Caco-2 (cell line): ENCODE measurements around the gene ADPGK. TPM values are rescaled to one million over a fixed set of nuclear protein-coding genes. Genes with fewer than 3 reads are reported as not detected.

Source experiments
- BruUV-seq: library from RNA; stranded (reverse); fragments of 400-500 nt; replicated peaks from 2 replicates; lab custom pipeline; 2021; lab: Mats Ljungman, UMichigan
- CTCF ChIA-PET: fragments of 300-600 bp; sonication (Branson Sonifier 250); formaldehyde crosslinking; loops from one replicate; lab custom pipeline; 2022; ENCODE audit warnings: antibody characterized with exemption; lab: Charles Lee
- POLR2A ChIA-PET: fragments of 300-600 bp; sonication (Branson Sonifier 250); formaldehyde crosslinking; loops from one replicate; lab custom pipeline; 2022; ENCODE audit warnings: antibody characterized with exemption; lab: Charles Lee
- DNase-seq, 2 experiments: peaks; one replicate each; pipeline versions ENCODE4 v3.0.0 to v3.0.0-alpha.2; 2020 to 2022
- H3K27me3 ChIP-seq: replicated peaks from 2 replicates; pipeline ENCODE4 v1.6.0; 2011; ENCODE audit warnings: low read length; ENCODE audit not compliant: control insufficient read depth, insufficient read depth
- H3K36me3 ChIP-seq: 2 replicates; pipeline ENCODE4 v1.5.1; 2011; ENCODE audit warnings: low read length; ENCODE audit not compliant: control insufficient read depth, insufficient read depth
- H3K4me1 ChIP-seq: fragments of 250-450 bp; sonication (Bioruptor Pico); 2 replicates; pipeline ENCODE4 v1.5.1; 2020; ENCODE audit warnings: mild to moderate bottlenecking
- H3K4me3 ChIP-seq: 2 replicates; pipeline ENCODE4 v1.5.1; 2011; ENCODE audit warnings: low read depth, mild to moderate bottlenecking, control low read depth, low read length
- H3K9me3 ChIP-seq: fragments of 250-450 bp; sonication (Bioruptor Pico); 2 replicates; pipeline ENCODE4 v1.5.1; 2020; ENCODE audit warnings: mild to moderate bottlenecking, moderate library complexity
- H3K27ac Mint-ChIP-seq: one replicate; pipeline ENCODE4 v1.8.0; 2022; ENCODE audit warnings: mixed read lengths; ENCODE audit not compliant: unreplicated experiment
- H3K27me3 Mint-ChIP-seq: one replicate; pipeline ENCODE4 v1.8.0; 2022; ENCODE audit warnings: mixed read lengths; ENCODE audit not compliant: insufficient read depth, unreplicated experiment
- H3K36me3 Mint-ChIP-seq: one replicate; pipeline ENCODE4 v1.8.0; 2022; ENCODE audit warnings: mild to moderate bottlenecking, mixed read lengths; ENCODE audit not compliant: insufficient read depth, unreplicated experiment
- H3K4me1 Mint-ChIP-seq: one replicate; pipeline ENCODE4 v1.8.0; 2022; ENCODE audit warnings: low read depth, mixed read lengths; ENCODE audit not compliant: unreplicated experiment
- H3K4me3 Mint-ChIP-seq: one replicate; pipeline ENCODE4 v1.8.0; 2022; ENCODE audit warnings: mild to moderate bottlenecking, moderate library complexity, mixed read lengths; ENCODE audit not compliant: unreplicated experiment
- H3K9me3 Mint-ChIP-seq: one replicate; pipeline ENCODE4 v1.8.0; 2022; ENCODE audit warnings: mixed read lengths; ENCODE audit not compliant: unreplicated experiment
- CTCF ChIP-seq, 2 experiments: fragments of 200-600 bp in 1 of 2; IDR thresholded peaks; 1 replicate in 1 of 2; 2 replicates in 1 of 2; pipeline versions ENCODE4 v1.5.1 to v1.8.0; 2011 to 2022; ENCODE audit warnings: antibody characterized with exemption in 1 of 2, control low read depth in 1 of 2, inconsistent platforms in 1 of 2, low read depth in 1 of 2, low read length in 1 of 2, mild to moderate bottlenecking in 1 of 2, moderate library complexity in 1 of 2; ENCODE audit not compliant: insufficient read depth in 1 of 2, severe bottlenecking in 1 of 2, unreplicated experiment in 1 of 2
- intact Hi-C: fragments of 100-400 bp; cut with micrococcal nuclease; formaldehyde crosslinking; loops from one replicate; pipeline ENCODE4 v1.10.0; 2022; ENCODE audit not compliant: unreplicated experiment
- total RNA-seq: library from RNA; stranded (reverse); gene quantifications from 2 replicates; pipeline ENCODE4 v1.2.3, GENCODE V29; 2022

The ADPGK gene
- total RNA-seq, 1 experiment from 2014 or later, result 55.6 TPM

- Mint-ChIP-seq H3K27ac (peak overlapping the region; percentile 94), H3K4me3 (peak overlapping the region; percentile 95), H3K9me3 (no peaks in the 10 kb centered on the region), H3K27me3 (no peaks in the 10 kb centered on the region), H3K36me3 (peaks cover 20% of the 10 kb centered on the region), H3K4me1 (peaks cover 6% of the 10 kb centered on the region)
- intact Hi-C loops, result loop anchor here (5.0 to 10.0 kb wide), 3 partner anchors 61 to 462 kb away; no protein-coding TSS in a partner anchor
- DNase-seq, result peak in 1 of 2 experiments; percentile 43
- 0 out of 2 replicates have a peak, but pooled peaks cover 6% of the 10 kb centered on the region for H3K4me1 ChIP-seq
- POLR2A ChIA-PET, result interaction anchor here (0.5 kb wide), 1 partner anchor 12 kb away, joined by 4 read pairs; no protein-coding TSS in a partner anchor
- H3K36me3 ChIP-seq, result no peaks in the 10 kb centered on the region
- no TSS peak for BruUV-seq
- CTCF ChIA-PET, result interaction anchor here (0.6 to 0.7 kb wide), 2 partner anchors 50 to 422 kb away, joined by 4 read pairs; no protein-coding TSS in a partner anchor
- TF ChIP-seq CTCF (IDR thresholded peaks at IDR 0.05; ENCODE audit: insufficient read depth in 1 of 2, low read depth in 1 of 2, low read length in 1 of 2, severe bottlenecking in 1 of 2, unreplicated experiment in 1 of 2), result no peak
- peak overlapping the region; percentile 93 for H3K4me3 ChIP-seq
- H3K27me3 ChIP-seq, result no peaks in the 10 kb centered on the region
- H3K9me3 ChIP-seq, result no peaks in the 10 kb centered on the region
Observed at GRCh38 chr15:72783004-72783639, 436 bp downstream of the ADPGK start.

GRCh38 chr15:72782274-72783003, 1.1 kb downstream of the ADPGK start:
- H3K4me1 ChIP-seq, result 0 out of 2 replicates have a peak, but pooled peaks cover 6% of the 10 kb centered on the region
- H3K36me3 ChIP-seq, result no peaks in the 10 kb centered on the region
- TF ChIP-seq CTCF (IDR thresholded peaks at IDR 0.05; ENCODE audit: insufficient read depth in 1 of 2, low read depth in 1 of 2, low read length in 1 of 2, severe bottlenecking in 1 of 2, unreplicated experiment in 1 of 2), result no peak
- ChIA-PET CTCF (interaction anchor here (0.6 to 0.7 kb wide), 2 partner anchors 50 to 423 kb away, joined by 4 read pairs; no protein-coding TSS in a partner anchor), POLR2A (no interaction called here)
- Mint-ChIP-seq H3K9me3 (no peaks in the 10 kb centered on the region), H3K27me3 (no peaks in the 10 kb centered on the region), H3K27ac (peak overlapping the region; percentile 94), H3K4me3 (peak overlapping the region; percentile 95), H3K4me1 (peaks cover 6% of the 10 kb centered on the region), H3K36me3 (peaks cover 20% of the 10 kb centered on the region)
- BruUV-seq, result TSS peak; percentile 57
- intact Hi-C loops, result loop anchor here (5.0 to 10.0 kb wide), 3 partner anchors 60 to 462 kb away; no protein-coding TSS in a partner anchor
- no peak for DNase-seq
- peak overlapping the region; percentile 93 for H3K4me3 ChIP-seq
- H3K27me3 ChIP-seq, result no peaks in the 10 kb centered on the region
- H3K9me3 ChIP-seq, result no peaks in the 10 kb centered on the region

GRCh38 chr15:72781631-72782030, 1.9 kb downstream of the ADPGK start:
- intact Hi-C loops, result loop anchor here (5.0 to 10.0 kb wide), 3 partner anchors 59 to 463 kb away; no protein-coding TSS in a partner anchor
- peak overlapping the region; percentile 95 for H3K4me3 Mint-ChIP-seq
- DNase-seq, result no peak
- H3K27ac Mint-ChIP-seq, result no peak overlapping the region
- no peaks in the 10 kb centered on the region for H3K27me3 ChIP-seq
- H3K27me3 Mint-ChIP-seq, result no peaks in the 10 kb centered on the region
- no peak for TF ChIP-seq CTCF (IDR thresholded peaks at IDR 0.05; ENCODE audit: insufficient read depth in 1 of 2, low read depth in 1 of 2, low read length in 1 of 2, severe bottlenecking in 1 of 2, unreplicated experiment in 1 of 2)
- CTCF ChIA-PET, result no interaction called here
- BruUV-seq, result no TSS peak
- H3K9me3 ChIP-seq, result no peaks in the 10 kb centered on the region
- peaks cover 20% of the 10 kb centered on the region for H3K36me3 Mint-ChIP-seq
- H3K4me1 Mint-ChIP-seq, result peaks cover 6% of the 10 kb centered on the region
- no peaks in the 10 kb centered on the region for H3K36me3 ChIP-seq
- no peaks in the 10 kb centered on the region for H3K9me3 Mint-ChIP-seq
- H3K4me1 ChIP-seq, result 0 out of 2 replicates have a peak, but pooled peaks cover 6% of the 10 kb centered on the region
- no peak overlapping the region for H3K4me3 ChIP-seq
- POLR2A ChIA-PET, result no interaction called here
